Caki2 (cell line): ENCODE results near the gene UPP2. TPM values are rescaled to one million over a fixed set of nuclear protein-coding genes. Genes with fewer than 3 reads are reported as not detected.
A peak's percentile ranks its signal among the peaks of the same experiment; 100 is the strongest.

Experiments used
- DNase-seq: peaks from one replicate; pipeline ENCODE4 v3.0.0-alpha.2; 2015; ENCODE audit warnings: low read depth
- in situ Hi-C: cut with HindIII; loops from 2 replicates; pipeline ENCODE4 v1.10.0; 2016; ENCODE audit warnings: low sequenced_read_pairs, low pct_unique_long_range_greater_than_20kb, mixed read lengths
- total RNA-seq: library from RNA; depleted of rRNA; stranded (reverse); fragments of >200 nt; shearing (Covaris generic); gene quantifications from 2 replicates; pipeline ENCODE4 v1.2.3, GENCODE V29; 2014; ENCODE audit warnings: low replicate concordance

Gene UPP2
- total RNA-seq, 1 experiment from 2014 or later, result not detected

DNA sequence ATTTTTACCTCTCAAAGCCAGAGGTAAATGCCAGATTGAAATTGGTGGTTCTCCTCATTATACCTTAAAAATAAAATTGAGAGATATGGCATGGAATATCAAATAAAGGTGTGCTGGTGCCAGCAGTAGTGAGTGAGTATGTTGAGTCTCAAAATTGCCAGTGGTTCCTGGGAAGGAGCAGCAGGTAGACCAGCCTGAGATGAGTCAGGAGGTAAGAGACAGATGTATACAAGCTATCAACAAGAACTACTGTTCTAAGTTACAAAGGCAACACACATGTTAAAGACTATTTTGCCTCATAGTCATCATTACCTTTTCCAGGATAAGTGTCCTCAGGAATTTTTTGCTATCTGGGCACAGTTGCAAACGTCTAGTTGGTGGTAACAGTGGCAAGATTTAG lies 1.3 kb upstream of the UPP2 start:
- DNase-seq, result no peak
- in situ Hi-C loops, result no loop called here

DNA sequence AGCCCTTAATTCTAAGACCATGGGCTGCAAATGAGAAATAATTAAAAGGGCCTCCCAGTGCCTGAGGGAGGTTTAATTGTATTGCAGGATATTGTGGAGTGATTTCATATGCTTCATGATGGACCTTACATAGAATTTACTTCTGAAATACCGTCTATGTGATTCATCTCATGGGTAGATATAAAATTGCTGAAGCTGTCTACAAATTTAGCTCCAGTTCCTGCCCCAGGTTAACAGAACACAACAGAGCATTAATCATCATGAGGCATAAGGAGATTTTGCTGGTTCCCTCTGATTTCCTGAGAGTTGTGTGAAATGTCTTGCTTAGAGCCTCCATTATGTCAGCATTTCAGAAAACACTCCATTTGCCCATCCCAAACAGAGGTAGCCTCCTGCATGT lies 770 bp downstream of the UPP2 start:
- DNase-seq, result no peak
- in situ Hi-C loops, result no loop called here

DNA sequence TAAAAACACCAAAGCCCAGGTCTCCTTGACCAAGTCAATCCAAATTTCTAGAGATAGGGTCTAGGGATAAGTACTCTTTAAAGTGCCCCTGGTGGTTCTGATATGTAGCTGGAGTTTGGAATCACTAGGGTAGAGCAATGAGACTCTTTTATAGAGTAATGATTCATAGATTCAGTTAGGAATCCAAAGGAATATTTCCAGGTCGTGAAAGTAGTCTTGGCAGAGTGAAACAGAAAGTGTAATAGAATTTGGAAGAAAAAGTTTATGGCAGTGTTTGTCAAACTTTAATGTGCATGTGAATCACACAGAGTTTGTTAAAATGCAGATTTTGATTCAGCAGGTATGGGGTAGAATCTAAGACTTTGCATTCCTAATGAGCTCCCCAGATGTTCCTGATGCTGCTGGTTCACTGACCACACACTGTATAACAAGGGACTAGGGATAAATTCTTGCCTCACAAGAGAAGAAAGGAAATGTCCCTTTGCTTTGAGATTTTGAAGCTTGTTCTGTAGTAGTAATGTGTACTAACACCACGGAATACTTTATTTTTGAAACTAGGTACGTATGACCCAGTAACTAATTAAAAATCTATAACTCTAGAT lies 1.8 kb downstream of the UPP2 start:
- in situ Hi-C loops, result no loop called here
- DNase-seq, result no peak

DNA sequence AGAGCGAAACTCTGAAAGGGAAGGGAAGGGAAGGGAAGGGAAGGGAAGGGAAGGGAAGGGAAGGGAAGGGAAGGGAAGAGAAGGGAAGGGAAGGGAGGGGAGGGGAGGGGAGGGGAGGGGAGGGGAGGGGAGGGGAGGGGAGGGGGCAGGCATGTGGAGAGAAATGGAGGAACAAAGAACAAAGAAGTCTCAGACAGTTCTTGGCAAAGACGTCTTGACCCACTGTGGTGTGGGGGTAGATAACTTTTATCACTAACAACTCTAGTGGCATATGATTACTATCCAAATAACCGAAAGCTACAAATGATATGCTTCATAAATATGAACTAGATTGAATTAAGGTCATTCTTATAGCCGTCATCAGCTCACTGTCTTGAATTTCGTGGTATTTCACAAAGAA lies 3.2 kb downstream of the UPP2 start:
- in situ Hi-C loops, result no loop called here
- DNase-seq, result no peak

DNA sequence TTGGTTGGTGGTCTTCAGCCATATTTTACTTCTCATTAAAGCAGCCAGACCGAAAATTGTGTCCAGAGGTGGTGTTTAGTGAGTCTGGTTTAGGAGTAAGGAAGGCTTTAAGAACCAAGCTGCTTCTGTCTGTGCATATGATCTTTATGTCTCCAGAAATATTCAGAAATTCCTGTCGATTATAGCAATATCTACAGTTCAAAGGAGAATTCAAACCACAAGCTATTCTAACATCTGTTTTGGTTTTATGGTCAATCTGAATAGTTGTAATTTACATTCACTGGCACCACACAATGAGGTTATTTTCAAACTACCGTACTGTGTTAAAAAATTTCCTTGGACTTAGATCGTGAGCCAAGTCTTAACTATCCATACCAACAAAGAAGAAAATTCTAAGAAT lies 11.3 kb downstream of the UPP2 start:
- in situ Hi-C loops, result no loop called here
- DNase-seq, result no peak

DNA sequence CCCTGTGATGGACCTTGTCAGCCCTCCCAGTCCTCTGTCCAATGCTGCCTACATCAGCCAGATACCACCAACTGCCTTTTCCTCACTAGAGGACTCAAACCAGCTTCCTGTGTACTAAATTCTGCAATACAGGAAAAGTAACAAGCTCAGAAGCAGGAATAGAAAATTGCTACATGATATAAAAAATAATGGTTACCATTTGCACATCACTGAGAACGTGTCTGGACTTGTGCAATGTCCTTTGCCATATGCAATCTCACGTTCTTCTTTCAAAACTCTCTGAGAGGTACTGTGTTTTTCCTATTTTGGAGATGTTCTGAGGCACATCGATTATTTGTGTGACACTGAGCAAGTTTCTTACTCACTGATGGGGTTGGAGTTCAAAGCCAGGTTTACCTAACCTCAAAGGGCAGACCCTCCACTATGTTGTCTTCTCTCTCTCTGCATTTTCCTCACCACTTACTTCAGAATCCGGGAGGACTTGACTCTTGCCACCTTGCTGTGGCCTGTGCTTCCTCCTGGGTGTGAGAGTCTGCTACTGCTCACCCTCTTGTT lies 12.1 kb downstream of the UPP2 start:
- in situ Hi-C loops, result no loop called here
- no peak for DNase-seq

DNA sequence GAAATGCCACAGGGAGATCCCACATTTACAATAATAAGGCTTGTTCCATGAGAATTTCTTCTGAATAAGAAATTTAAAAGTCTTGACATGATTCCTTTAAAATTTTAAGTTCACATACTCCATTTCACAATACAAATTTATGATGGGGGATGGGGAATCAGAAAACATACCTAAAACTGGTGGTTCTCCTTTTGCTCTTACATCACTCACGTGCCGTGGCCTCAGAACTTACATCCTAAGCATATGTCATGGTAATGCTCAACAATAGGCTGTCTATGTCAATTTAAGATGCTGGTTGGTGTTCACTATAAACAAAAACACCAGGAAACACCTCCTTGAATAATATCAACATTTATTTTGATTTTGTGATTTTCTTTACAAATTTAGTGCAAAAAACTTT lies 12.8 kb downstream of the UPP2 start:
- in situ Hi-C loops, result no loop called here
- no peak for DNase-seq

DNA sequence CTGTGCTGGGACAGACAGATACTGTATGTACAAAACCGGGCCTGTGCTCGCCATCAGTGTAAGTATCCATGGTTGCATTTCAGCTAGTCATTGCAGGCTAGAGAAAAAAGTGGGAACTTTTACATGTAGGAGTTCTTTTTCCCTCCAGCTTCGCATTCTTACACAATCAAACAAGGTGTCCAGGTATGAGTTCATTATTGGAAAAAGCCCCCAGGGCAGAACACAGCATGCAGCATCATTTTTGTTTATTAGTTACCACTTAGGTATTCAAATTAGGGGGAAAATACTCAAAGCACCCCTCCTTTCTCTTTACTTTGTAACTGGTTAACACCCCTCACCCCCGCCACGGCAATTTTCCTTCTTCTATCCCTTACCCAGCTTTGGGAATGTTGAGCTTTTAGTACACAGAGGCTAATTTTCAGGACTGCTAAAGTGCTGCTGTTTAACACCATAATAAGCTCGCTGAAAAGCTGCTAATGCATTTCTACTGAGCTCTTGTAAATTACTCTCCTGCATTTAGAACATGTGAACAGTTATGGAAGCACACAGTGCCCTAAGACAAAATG lies 13.6 kb downstream of the UPP2 start:
- in situ Hi-C loops, result no loop called here
- DNase-seq, result no peak

DNA sequence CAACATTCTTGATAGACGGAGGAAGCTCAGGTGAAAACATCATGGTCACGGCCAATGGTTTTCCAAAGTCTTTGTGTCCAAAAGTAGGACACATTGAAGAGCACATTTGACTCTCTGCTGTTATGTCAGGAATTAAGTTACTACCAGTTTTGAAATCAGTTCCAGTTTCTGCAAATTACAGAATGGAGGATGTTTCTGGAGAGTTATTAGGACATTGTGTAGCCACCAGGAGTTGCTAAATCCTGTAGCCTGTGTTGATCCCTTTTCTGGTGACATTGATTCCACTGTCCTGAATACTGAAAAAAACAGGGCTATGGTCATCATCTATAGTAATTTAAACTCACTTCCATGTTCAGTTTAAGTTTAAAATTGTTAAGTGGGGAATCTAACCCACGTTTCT lies 15.3 kb downstream of the UPP2 start:
- in situ Hi-C loops, result no loop called here
- no peak for DNase-seq

DNA sequence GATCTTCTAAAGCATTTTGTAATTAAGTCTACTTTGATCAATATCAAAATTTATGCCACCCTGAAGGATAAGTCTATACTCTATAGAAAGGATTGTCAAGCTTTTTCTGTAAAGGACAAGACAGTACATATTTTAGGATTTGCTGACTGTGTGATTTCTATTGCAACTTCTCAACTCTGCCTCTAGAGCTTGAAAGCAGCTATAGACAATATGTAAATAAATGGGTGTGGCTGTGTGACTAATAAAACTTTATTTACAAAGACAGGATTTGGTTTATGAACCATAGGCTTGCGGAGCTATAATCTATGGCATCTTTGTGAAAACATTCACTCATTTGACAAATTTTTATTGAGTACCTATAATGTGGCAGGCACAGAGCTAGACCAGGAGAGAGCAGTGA lies 18.4 kb downstream of the UPP2 start:
- no peak for DNase-seq
- in situ Hi-C loops, result no loop called here

DNA sequence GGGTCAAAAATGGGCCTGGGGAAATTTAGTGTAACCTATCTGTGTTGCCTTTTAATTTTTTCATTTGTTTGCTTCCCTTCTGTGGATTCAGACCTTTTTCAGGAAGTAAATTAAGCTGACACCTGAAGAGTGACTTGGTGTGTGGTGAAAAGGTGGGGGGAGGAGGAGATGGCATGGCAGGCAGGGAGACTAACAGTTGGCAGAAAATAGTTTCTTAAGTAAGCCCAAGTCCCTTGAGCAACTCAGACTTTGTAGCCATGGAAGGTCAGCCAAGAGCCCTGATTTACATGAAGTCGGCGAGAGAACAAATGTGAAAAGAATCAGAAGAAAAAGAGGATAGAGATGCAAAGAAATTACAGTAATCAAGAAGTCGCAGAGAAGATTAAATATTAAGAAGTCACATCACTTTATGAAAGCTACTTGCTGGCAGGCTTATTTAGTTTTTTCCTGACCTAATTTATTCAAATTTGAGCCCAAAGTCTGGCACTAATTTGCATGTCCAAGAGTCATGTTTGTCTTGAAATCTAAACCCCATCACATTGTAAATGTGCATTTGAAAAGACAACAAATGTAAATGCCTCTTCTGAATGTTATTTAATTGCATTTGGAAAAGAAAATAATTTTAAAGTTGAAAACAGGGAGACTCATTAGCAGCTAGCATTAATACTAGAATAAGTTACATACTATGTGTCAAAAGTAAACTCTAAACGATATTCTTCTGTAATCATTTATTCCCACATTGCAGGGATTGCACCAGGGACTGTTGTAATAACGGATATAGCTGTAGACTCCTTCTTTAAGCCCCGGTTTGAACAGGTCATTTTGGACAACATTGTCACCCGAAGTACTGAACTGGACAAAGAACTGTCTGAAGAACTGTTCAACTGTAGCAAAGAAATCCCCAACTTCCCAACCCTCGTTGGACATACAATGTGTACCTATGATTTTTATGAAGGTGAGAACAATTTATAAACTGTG lies 19.3 kb downstream of the UPP2 start:
- in situ Hi-C loops, result no loop called here
- no peak for DNase-seq

DNA sequence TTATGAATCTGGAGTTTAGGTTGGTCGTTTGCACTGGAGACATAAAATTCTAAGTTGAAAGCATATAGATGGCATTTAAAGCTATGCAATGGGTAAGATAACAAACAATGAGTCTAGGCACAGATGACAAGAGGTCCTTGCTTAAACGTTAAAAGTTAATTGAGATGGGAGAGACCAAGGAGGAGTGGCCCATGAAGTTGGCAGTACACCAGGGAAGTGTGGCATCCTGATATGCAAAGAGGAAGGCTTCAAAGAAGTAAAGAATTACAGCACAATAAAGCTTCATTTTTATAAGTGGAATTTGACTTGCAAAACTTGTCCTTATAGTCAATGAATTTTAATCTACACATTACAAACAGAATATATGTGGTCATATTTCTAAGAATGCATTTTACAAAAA lies 23.2 kb downstream of the UPP2 start:
- no peak for DNase-seq
- in situ Hi-C loops, result no loop called here

DNA sequence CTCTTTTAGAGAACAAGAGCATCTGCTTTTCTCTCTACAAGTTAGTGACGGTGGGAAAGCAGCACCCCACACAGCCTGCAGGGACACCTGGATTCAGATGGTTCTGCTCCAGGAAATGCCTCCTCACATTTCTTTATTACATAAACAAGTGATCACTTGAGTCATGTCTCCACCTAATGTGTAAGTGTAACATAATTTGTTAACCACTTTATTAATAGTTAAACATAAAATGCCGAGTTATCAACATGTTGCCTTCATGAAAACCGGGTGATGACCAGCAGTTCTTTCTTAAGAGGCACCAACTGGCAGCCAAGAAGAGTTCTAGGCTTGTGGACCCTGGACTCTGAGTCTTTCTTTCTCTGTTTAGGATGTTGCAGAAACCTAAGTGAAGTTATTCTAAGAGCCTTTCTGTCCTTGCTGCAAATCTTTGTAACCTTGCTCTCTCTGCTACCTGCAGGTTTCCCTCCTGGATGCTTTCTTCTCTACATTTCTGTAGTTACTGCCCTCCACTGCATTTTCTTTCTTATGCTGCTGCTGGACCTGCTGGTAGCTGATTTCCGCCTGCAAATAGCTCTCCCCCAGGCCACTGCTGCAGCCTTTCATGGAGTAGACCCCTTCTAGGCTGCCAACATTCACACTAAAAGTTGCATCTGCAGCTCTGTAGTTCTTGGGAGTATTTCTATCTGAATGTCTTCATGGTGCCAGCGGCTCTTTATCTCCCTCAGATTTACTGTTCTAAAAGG lies 24.3 kb downstream of the UPP2 start:
- in situ Hi-C loops, result no loop called here
- DNase-seq, result peak; percentile 29

DNA sequence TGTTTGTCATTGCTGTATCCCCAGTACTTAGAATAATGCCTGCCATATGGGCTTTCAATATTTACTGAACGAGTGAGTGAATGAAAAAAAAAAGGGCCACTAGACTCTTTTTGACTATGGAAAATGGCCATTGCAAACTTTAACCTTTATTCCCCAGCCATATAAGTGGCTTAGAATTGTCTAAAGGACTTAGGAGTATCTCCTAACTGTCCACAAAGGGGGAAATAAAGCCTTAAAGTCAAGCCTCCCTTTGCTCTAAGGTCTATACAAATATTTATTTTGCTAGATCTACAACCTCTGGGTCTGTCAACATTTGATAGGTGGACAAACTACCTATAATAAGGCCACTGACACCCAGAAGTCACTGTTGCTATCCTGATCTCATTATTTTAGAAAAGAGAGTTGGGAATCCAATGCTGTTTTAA lies 25.7 kb downstream of the UPP2 start:
- in situ Hi-C loops, result no loop called here
- DNase-seq, result no peak

DNA sequence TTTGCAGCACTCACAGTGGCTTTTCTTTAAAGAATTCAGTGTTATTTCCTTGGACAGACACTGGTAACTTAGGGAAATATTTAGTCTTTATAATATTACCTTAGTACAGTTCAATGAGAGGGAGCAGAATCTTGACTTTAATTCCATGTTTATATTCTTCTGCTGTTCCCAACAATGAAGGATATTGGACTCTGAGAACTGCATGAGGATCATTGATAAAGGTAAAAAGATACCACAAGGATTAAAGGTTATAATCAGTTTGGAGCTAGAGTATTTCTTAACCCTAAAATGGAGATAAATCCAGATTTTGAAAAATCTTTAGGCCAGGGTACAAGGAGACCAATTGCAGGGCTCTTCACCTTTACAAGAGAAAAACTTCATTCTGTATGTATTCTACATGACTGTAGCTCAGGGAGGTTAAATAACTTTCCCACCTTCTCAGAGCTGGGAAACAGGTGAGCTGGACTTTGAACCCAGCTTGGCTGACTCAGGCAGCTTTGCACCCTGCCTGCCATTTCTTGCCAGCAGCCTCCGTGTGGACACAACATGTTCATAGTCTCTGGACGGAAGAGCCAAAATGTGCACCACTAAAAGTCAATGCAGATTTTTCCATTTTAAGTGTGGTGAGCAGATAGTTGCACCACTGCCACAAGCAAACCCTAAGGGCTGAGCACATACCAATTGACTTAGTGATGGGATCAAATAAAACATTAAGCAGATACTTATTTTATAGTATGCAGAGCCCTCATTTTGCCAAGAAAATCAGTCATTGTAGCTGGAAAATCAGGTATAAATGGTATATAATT lies 26.7 kb downstream of the UPP2 start:
- DNase-seq, result no peak
- in situ Hi-C loops, result no loop called here

DNA sequence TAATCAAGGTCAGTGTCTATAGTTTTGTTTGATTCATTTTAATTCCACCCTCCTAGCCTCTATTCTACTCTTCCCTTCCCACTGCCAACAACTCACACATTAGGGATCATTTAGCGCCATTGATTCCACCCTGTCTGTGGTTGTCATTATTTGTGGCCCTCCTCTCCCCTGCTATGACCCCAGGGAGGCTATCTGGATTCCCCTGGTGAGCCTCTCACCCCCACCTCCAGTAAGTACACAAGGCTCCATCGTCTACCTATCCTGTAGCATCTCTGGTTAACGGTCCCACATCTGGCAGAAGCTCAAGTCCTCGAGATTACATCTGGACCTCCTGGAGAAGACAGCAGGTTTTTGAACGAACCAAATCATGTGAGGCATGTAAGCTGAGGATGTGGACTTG lies 27.4 kb downstream of the UPP2 start:
- DNase-seq, result no peak
- in situ Hi-C loops, result no loop called here

DNA sequence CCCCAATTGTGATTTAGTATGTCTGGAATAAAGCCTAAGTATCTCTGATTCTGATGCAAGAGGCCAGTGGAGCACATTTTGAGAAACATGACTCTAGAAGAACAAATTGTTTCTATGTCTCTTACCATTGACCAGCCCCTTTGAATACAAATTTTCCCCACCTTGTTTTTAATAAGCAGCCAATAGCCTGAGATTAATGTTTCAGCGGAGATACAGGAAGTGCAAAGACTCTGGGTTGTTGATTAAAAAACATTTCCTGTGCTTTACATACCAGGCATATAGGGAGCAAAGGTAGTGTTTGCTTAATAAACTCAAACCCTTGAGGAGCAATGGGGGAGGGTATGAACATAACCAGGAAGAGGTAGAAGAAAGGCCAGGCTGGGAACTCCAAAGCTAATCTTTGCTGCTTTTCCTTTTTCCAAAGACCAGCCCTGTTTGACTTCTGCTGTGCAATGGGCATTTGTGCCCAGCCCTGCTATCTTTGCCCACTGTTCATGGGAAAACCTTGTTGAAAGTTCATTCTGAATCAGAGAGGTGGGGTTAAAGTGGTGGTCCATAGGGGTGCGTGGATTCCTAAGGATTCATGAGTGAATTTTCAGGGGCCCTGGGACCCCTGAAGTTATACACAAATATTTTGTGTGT lies 29.3 kb downstream of the UPP2 start:
- DNase-seq, result peak; percentile 84
- in situ Hi-C loops, result no loop called here
